Caco-2 (cell line): ENCODE measurements around the gene SLC6A17. TPM values are rescaled to one million over a fixed set of nuclear protein-coding genes. Genes with fewer than 3 reads are reported as not detected.

Experiments
- BruUV-seq: library from RNA; stranded (reverse); fragments of 400-500 nt; replicated peaks from 2 replicates; lab custom pipeline; 2021; lab: Mats Ljungman, UMichigan
- CTCF ChIA-PET: fragments of 300-600 bp; sonication (Branson Sonifier 250); formaldehyde crosslinking; loops from one replicate; lab custom pipeline; 2022; ENCODE audit warnings: antibody characterized with exemption; lab: Charles Lee
- POLR2A ChIA-PET: fragments of 300-600 bp; sonication (Branson Sonifier 250); formaldehyde crosslinking; loops from one replicate; lab custom pipeline; 2022; ENCODE audit warnings: antibody characterized with exemption; lab: Charles Lee
- DNase-seq, 2 experiments: peaks; one replicate each; pipeline versions ENCODE4 v3.0.0 to v3.0.0-alpha.2; 2020 to 2022
- H3K27me3 ChIP-seq: replicated peaks from 2 replicates; pipeline ENCODE4 v1.6.0; 2011; ENCODE audit warnings: low read length; ENCODE audit not compliant: control insufficient read depth, insufficient read depth
- H3K36me3 ChIP-seq: 2 replicates; pipeline ENCODE4 v1.5.1; 2011; ENCODE audit warnings: low read length; ENCODE audit not compliant: control insufficient read depth, insufficient read depth
- H3K4me1 ChIP-seq: fragments of 250-450 bp; sonication (Bioruptor Pico); 2 replicates; pipeline ENCODE4 v1.5.1; 2020; ENCODE audit warnings: mild to moderate bottlenecking
- H3K4me3 ChIP-seq: 2 replicates; pipeline ENCODE4 v1.5.1; 2011; ENCODE audit warnings: low read depth, mild to moderate bottlenecking, control low read depth, low read length
- H3K9me3 ChIP-seq: fragments of 250-450 bp; sonication (Bioruptor Pico); 2 replicates; pipeline ENCODE4 v1.5.1; 2020; ENCODE audit warnings: mild to moderate bottlenecking, moderate library complexity
- H3K27ac Mint-ChIP-seq: one replicate; pipeline ENCODE4 v1.8.0; 2022; ENCODE audit warnings: mixed read lengths; ENCODE audit not compliant: unreplicated experiment
- H3K27me3 Mint-ChIP-seq: one replicate; pipeline ENCODE4 v1.8.0; 2022; ENCODE audit warnings: mixed read lengths; ENCODE audit not compliant: insufficient read depth, unreplicated experiment
- H3K36me3 Mint-ChIP-seq: one replicate; pipeline ENCODE4 v1.8.0; 2022; ENCODE audit warnings: mild to moderate bottlenecking, mixed read lengths; ENCODE audit not compliant: insufficient read depth, unreplicated experiment
- H3K4me1 Mint-ChIP-seq: one replicate; pipeline ENCODE4 v1.8.0; 2022; ENCODE audit warnings: low read depth, mixed read lengths; ENCODE audit not compliant: unreplicated experiment
- H3K4me3 Mint-ChIP-seq: one replicate; pipeline ENCODE4 v1.8.0; 2022; ENCODE audit warnings: mild to moderate bottlenecking, moderate library complexity, mixed read lengths; ENCODE audit not compliant: unreplicated experiment
- H3K9me3 Mint-ChIP-seq: one replicate; pipeline ENCODE4 v1.8.0; 2022; ENCODE audit warnings: mixed read lengths; ENCODE audit not compliant: unreplicated experiment
- CTCF ChIP-seq, 2 experiments: fragments of 200-600 bp in 1 of 2; IDR thresholded peaks; 1 replicate in 1 of 2; 2 replicates in 1 of 2; pipeline versions ENCODE4 v1.5.1 to v1.8.0; 2011 to 2022; ENCODE audit warnings: antibody characterized with exemption in 1 of 2, control low read depth in 1 of 2, inconsistent platforms in 1 of 2, low read depth in 1 of 2, low read length in 1 of 2, mild to moderate bottlenecking in 1 of 2, moderate library complexity in 1 of 2; ENCODE audit not compliant: insufficient read depth in 1 of 2, severe bottlenecking in 1 of 2, unreplicated experiment in 1 of 2
- intact Hi-C: fragments of 100-400 bp; cut with micrococcal nuclease; formaldehyde crosslinking; loops from one replicate; pipeline ENCODE4 v1.10.0; 2022; ENCODE audit not compliant: unreplicated experiment
- total RNA-seq: library from RNA; stranded (reverse); gene quantifications from 2 replicates; pipeline ENCODE4 v1.2.3, GENCODE V29; 2022

SLC6A17 gene
- total RNA-seq, 1 experiment from 2014 or later = not detected

GRCh38 chr1:110228869-110229268, 78.6 kb downstream of the SLC6A17 start:
- H3K36me3 Mint-ChIP-seq = peaks cover 8% of the 10 kb centered on the region
- no peak for DNase-seq
- ChIA-PET POLR2A (interaction anchor here (0.6 kb wide), 1 partner anchor 101 kb away, joined by 4 read pairs; no protein-coding TSS in a partner anchor), CTCF (interaction anchor here (1.2 kb wide), 1 partner anchor 20 kb away, joined by 4 read pairs; no protein-coding TSS in a partner anchor)
- no TSS peak for BruUV-seq
- H3K36me3 ChIP-seq = no peaks in the 10 kb centered on the region
- no peak overlapping the region for H3K27ac Mint-ChIP-seq
- intact Hi-C loops = no loop called here
- no peaks in the 10 kb centered on the region for H3K9me3 Mint-ChIP-seq
- H3K4me1 ChIP-seq = peaks cover 16% of the 10 kb centered on the region
- H3K4me3 Mint-ChIP-seq = no peak overlapping the region
- no peak overlapping the region for H3K4me3 ChIP-seq
- TF ChIP-seq CTCF (IDR thresholded peaks at IDR 0.05; ENCODE audit: insufficient read depth in 1 of 2, low read depth in 1 of 2, low read length in 1 of 2, severe bottlenecking in 1 of 2, unreplicated experiment in 1 of 2) = no peak
- H3K27me3 ChIP-seq = no peaks in the 10 kb centered on the region
- H3K9me3 ChIP-seq = no peaks in the 10 kb centered on the region
- H3K27me3 Mint-ChIP-seq = no peaks in the 10 kb centered on the region
- peaks cover 12% of the 10 kb centered on the region for H3K4me1 Mint-ChIP-seq

GRCh38 chr1:110229348-110230001, 79.2 kb downstream of the SLC6A17 start:
- POLR2A ChIA-PET = no interaction called here
- Mint-ChIP-seq H3K4me3 (no peak overlapping the region), H3K4me1 (peaks cover 8% of the 10 kb centered on the region), H3K36me3 (peaks cover 2% of the 10 kb centered on the region), H3K9me3 (no peaks in the 10 kb centered on the region), H3K27ac (no peak overlapping the region), H3K27me3 (no peaks in the 10 kb centered on the region)
- Histone ChIP-seq H3K4me1 (peaks cover 10% of the 10 kb centered on the region), H3K36me3 (no peaks in the 10 kb centered on the region), H3K4me3 (no peak overlapping the region), H3K27me3 (no peaks in the 10 kb centered on the region), H3K9me3 (no peaks in the 10 kb centered on the region)
- DNase-seq = no peak
- BruUV-seq = no TSS peak
- intact Hi-C loops = no loop called here
- CTCF ChIA-PET = interaction anchor here (1.2 kb wide), 1 partner anchor 20 kb away, joined by 4 read pairs; no protein-coding TSS in a partner anchor
- no peak for TF ChIP-seq CTCF (IDR thresholded peaks at IDR 0.05; ENCODE audit: insufficient read depth in 1 of 2, low read depth in 1 of 2, low read length in 1 of 2, severe bottlenecking in 1 of 2, unreplicated experiment in 1 of 2)

GRCh38 chr1:110230381-110231199, 80.3 kb downstream of the SLC6A17 start:
- no TSS peak for BruUV-seq
- H3K27ac Mint-ChIP-seq = no peak overlapping the region

More at GRCh38 chr1:110230381-110231199, 80.3 kb downstream of the SLC6A17 start:
- H3K27me3 ChIP-seq = no peaks in the 10 kb centered on the region
- CTCF ChIA-PET = no interaction called here
- Mint-ChIP-seq H3K27me3 (no peaks in the 10 kb centered on the region), H3K36me3 (no peaks in the 10 kb centered on the region), H3K9me3 (no peaks in the 10 kb centered on the region), H3K4me1 (no peaks in the 10 kb centered on the region), H3K4me3 (no peak overlapping the region)
- intact Hi-C loops = no loop called here
- no peak for TF ChIP-seq CTCF (IDR thresholded peaks at IDR 0.05; ENCODE audit: insufficient read depth in 1 of 2, low read depth in 1 of 2, low read length in 1 of 2, severe bottlenecking in 1 of 2, unreplicated experiment in 1 of 2)
- H3K36me3 ChIP-seq = no peaks in the 10 kb centered on the region
- POLR2A ChIA-PET = no interaction called here
- DNase-seq = no peak
- no peak overlapping the region for H3K4me3 ChIP-seq
- H3K4me1 ChIP-seq = no peaks in the 10 kb centered on the region; the same call in 1 of the 2 replicates
- no peaks in the 10 kb centered on the region for H3K9me3 ChIP-seq
